Measurements from ENCODE around the gene FAM110A.
"Not testable (repeated sequence)": the region's sequence is repeated elsewhere in the genome, so short reads cannot be mapped to it uniquely, and the experiment has no call there.

Gene FAM110A
- total RNA-seq: 6.2 to 18.7 (median 17.1) reads per million in 3 experiments

- peak; percentile 94 for DNase-seq
Measured at GRCh38 chr20:833450-834150, at the start of gene FAM110A. FAM110A (plus strand) TSS chr20:833715; CDS start chr20:844805, 11,090 bp downstream.

GRCh38 chr20:787825-788224, 45.7 kb upstream of the FAM110A start:
- no peak for DNase-seq

- no peak for DNase-seq
Measured at GRCh38 chr20:791056-791455, 42.5 kb upstream of the FAM110A start.

GRCh38 chr20:792248-792647, 41.3 kb upstream of the FAM110A start:
- DNase-seq: no peak

- no peak for DNase-seq
Measured at GRCh38 chr20:796921-797320, 36.6 kb upstream of the FAM110A start.

- DNase-seq: not testable (repeated sequence)
Measured at GRCh38 chr20:798746-799145, 34.8 kb upstream of the FAM110A start.

- not testable (repeated sequence) for DNase-seq
Measured at GRCh38 chr20:800026-800425, 33.5 kb upstream of the FAM110A start.

GRCh38 chr20:801678-802077, 31.8 kb upstream of the FAM110A start:
- no peak for DNase-seq

- DNase-seq: no peak
Measured at GRCh38 chr20:805713-806112, 27.8 kb upstream of the FAM110A start.

- not testable (repeated sequence) for DNase-seq
Measured at GRCh38 chr20:811776-812434, 21.6 kb upstream of the FAM110A start.

- not testable (repeated sequence) for DNase-seq
Measured at GRCh38 chr20:812435-812814, 21.1 kb upstream of the FAM110A start.

GRCh38 chr20:813390-813789, 20.1 kb upstream of the FAM110A start:
- DNase-seq: no peak

- DNase-seq: no peak
Measured at GRCh38 chr20:815226-815625, 18.3 kb upstream of the FAM110A start.

GRCh38 chr20:815914-816606, 17.5 kb upstream of the FAM110A start:
- peak; percentile 57 for DNase-seq

- no peak for DNase-seq
Measured at GRCh38 chr20:818001-818664, 15.4 kb upstream of the FAM110A start.

- DNase-seq: no peak
Measured at GRCh38 chr20:819680-820322, 13.7 kb upstream of the FAM110A start.

GRCh38 chr20:820323-820953, 13.1 kb upstream of the FAM110A start:
- DNase-seq: no peak

GRCh38 chr20:821046-821730, 12.3 kb upstream of the FAM110A start:
- no peak for DNase-seq

- DNase-seq: no peak
Measured at GRCh38 chr20:821731-822065, 11.8 kb upstream of the FAM110A start.

GRCh38 chr20:822651-823573, 10.6 kb upstream of the FAM110A start:
- no peak for DNase-seq

GRCh38 chr20:823574-823902, 10.0 kb upstream of the FAM110A start:
- DNase-seq: no peak
